Measurements from ENCODE around the gene DTHD1. TPM values are rescaled to one million over a fixed set of nuclear protein-coding genes. Genes with fewer than 3 reads are reported as not detected.
A peak's percentile ranks its signal among the peaks of the same experiment; 100 is the strongest.

Gene DTHD1
- total RNA-seq, 5 donors from 2014 or later (not counting 1 experiment from before 2014, with no cell fraction given), result 0.79 to 7.9 (median 2.5) TPM

DNA sequence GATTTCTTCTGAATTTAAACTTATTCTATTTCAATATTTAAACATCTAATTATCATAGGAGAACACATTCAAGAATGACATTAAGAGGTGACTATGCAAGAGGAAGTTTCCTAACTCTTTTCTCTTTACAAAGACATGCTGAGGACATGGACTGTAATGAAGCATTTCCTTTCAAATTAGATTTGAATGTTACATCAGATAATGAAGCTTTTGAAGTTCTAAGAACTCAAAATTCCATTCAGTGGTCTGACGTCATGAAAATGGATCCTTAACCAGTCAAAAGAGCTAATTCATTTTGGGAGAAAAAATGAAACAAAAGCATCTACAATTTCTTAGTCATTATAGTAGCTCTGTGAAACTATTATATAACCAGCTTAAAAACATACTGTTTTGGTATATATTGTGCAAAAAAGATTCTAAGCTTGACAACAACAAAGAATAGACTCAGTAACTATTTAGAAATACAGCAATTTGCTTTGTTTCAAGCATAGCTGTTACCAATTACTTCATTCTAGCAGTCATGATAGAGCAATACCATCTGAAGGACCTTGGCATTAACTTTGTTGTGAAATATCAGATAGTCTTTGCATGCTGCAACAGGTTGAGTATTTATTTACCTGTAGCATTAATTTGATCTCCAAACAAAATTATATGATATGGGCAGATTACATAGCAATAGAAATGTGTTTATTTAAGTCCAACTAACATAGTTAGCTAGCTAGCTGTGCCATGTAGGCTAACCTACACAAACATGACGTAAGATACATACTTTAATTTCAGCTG, 13.7 kb upstream of the DTHD1 start:
- Histone ChIP-seq H3K4me1 (ENCODE audit: control insufficient read depth in 1 of 2, extremely low read depth in 1 of 2, insufficient read depth in 2 of 2, low read length in 2 of 2) (peaks cover 8 to 21% of the 10 kb centered on the region in 2 experiments), H3K27me3 (replicated peaks in 1 of 2; ENCODE audit: control insufficient read depth in 2 of 2, extremely low read depth in 1 of 2, insufficient read depth in 2 of 2, low read length in 1 of 2) (no peaks in the 10 kb centered on the region), H3K9me3 (no peaks in the 10 kb centered on the region), H3K36me3 (ENCODE audit: control insufficient read depth in 2 of 2, extremely low read depth in 1 of 2, insufficient read depth in 1 of 2, low read length in 1 of 2) (no peaks in the 10 kb centered on the region), H3K4me3 (ENCODE audit: control insufficient read depth in 1 of 2, extremely low read depth in 1 of 2, low read length in 1 of 2) (no peak overlapping the region), H3K27ac (ENCODE audit: low read length) (peak overlapping the region; percentile 59)
- DNase-seq, result peak in 1 of 35 experiments; percentile 48
- Mint-ChIP-seq H3K4me1 (peaks cover 37 to 43% (median 41%) of the 10 kb centered on the region in 3 donors), H3K27ac (peak overlapping the region in 1 of 2 donors; percentile 25), H3K27me3 (no peaks in the 10 kb centered on the region), H3K4me3 (no peak overlapping the region), H3K9me3 (no peaks in the 10 kb centered on the region), H3K36me3 (no peaks in the 10 kb centered on the region)
- CTCF ChIA-PET, result interaction anchor here (0.8 to 1.6 kb wide), 9 partner anchors 9 to 132 kb away, joined by 3 to 10 read pairs (median 5); partner anchors contain the start of gene ARAP2 (in 1 of the 2)
- POLR2A ChIA-PET, result interaction anchor here (0.6 to 2.0 kb wide), 10 partner anchors 9 to 126 kb away, joined by 3 to 15 read pairs (median 4); partner anchors contain the start of gene ARAP2 (in 1 of the 2)
- peak in 1 of 4 experiments; percentile 21 for ATAC-seq (replicated peaks in 1 of 4)
- no CpG with 5 or more reads among the region's 2 CpGs for WGBS (ENCODE audit: insufficient coverage)

DNA sequence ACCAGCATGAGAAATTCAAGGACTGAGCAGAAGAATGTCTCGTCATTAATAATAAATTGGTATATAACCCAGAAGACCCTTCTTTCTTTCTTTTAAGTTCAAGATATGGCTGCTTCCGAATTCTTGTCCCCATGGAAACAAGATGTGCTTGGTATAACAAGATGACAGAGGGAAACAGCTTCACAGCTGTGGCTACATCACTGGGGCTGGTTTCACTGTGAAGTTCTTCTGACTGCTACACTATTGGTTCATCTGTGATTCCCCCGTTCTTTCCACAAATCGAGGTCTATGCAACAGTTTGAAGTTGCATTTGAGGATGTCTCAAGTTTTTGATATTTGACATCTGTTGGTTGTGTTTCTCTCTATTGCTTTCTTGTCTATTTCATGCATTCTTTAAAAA, 12.3 kb upstream of the DTHD1 start:
- H3K4me1 ChIP-seq (ENCODE audit: control insufficient read depth in 1 of 2, extremely low read depth in 1 of 2, insufficient read depth in 2 of 2, low read length in 2 of 2), result peaks cover 8 to 21% of the 10 kb centered on the region in 2 experiments
- no peak overlapping the region for H3K4me3 ChIP-seq (ENCODE audit: control insufficient read depth in 1 of 2, extremely low read depth in 1 of 2, low read length in 1 of 2)
- Mint-ChIP-seq H3K4me3 (peak overlapping the region in 1 of 3 donors; percentile 19), H3K4me1 (peaks cover 37 to 43% (median 43%) of the 10 kb centered on the region in 3 donors), H3K36me3 (no peaks in the 10 kb centered on the region), H3K9me3 (no peaks in the 10 kb centered on the region), H3K27ac (peak overlapping the region; percentile 75 to 78), H3K27me3 (no peaks in the 10 kb centered on the region)
- POLR2A ChIA-PET, result interaction anchor here in 1 of 2 donors (0.9 to 1.9 kb wide), 4 partner anchors 10 to 27 kb away, joined by 3 to 6 read pairs (median 4); partner anchors contain the start of gene ARAP2
- H3K27me3 ChIP-seq (replicated peaks in 1 of 2; ENCODE audit: control insufficient read depth in 2 of 2, extremely low read depth in 1 of 2, insufficient read depth in 2 of 2, low read length in 1 of 2), result no peaks in the 10 kb centered on the region
- ATAC-seq (replicated peaks in 1 of 4) (peak; percentile 52 to 97 (median 78)), DNase-seq (peak in 31 of 35 experiments; percentile 9 to 86 (median 51))
- CTCF ChIA-PET, result interaction anchor here in 1 of 2 donors (0.7 to 1.0 kb wide), 4 partner anchors 16 to 33 kb away, joined by 3 to 4 read pairs (median 4); partner anchors contain the start of gene ARAP2
- H3K36me3 ChIP-seq (ENCODE audit: control insufficient read depth in 2 of 2, extremely low read depth in 1 of 2, insufficient read depth in 1 of 2, low read length in 1 of 2), result no peaks in the 10 kb centered on the region
- peak overlapping the region; percentile 59 for H3K27ac ChIP-seq (ENCODE audit: low read length)
- no peaks in the 10 kb centered on the region for H3K9me3 ChIP-seq
- WGBS (ENCODE audit: insufficient coverage), result no CpG with 5 or more reads among the region's 4 CpGs

GRCh38 chr4:36269533-36270173, 11.8 kb upstream of the DTHD1 start:
- Mint-ChIP-seq H3K4me1 (peaks cover 36 to 40% (median 40%) of the 10 kb centered on the region in 3 donors), H3K4me3 (peak overlapping the region in 1 of 3 donors; percentile 19), H3K27me3 (no peaks in the 10 kb centered on the region), H3K9me3 (no peaks in the 10 kb centered on the region), H3K36me3 (no peaks in the 10 kb centered on the region), H3K27ac (peak overlapping the region; percentile 75 to 78)
- DNase-seq (no peak), ATAC-seq (replicated peaks in 1 of 4) (peak in 1 of 4 experiments; percentile 16)
- WGBS (ENCODE audit: insufficient coverage), result 89% methylated on average over 3 of the region's 5 CpGs
- peaks cover 8 to 21% of the 10 kb centered on the region in 2 experiments for H3K4me1 ChIP-seq (ENCODE audit: control insufficient read depth in 1 of 2, extremely low read depth in 1 of 2, insufficient read depth in 2 of 2, low read length in 2 of 2)
- H3K27me3 ChIP-seq (replicated peaks in 1 of 2; ENCODE audit: control insufficient read depth in 2 of 2, extremely low read depth in 1 of 2, insufficient read depth in 2 of 2, low read length in 1 of 2), result no peaks in the 10 kb centered on the region
- H3K9me3 ChIP-seq, result no peaks in the 10 kb centered on the region
- ChIA-PET POLR2A (interaction anchor here in 1 of 2 donors (0.7 to 1.4 kb wide), 4 partner anchors 12 to 28 kb away, joined by 3 to 4 read pairs (median 3); partner anchors contain the start of gene ARAP2), CTCF (interaction anchor here in 1 of 2 donors (0.7 to 1.0 kb wide), 3 partner anchors 15 to 33 kb away, joined by 3 to 4 read pairs (median 4); partner anchors contain the start of gene ARAP2)
- H3K36me3 ChIP-seq (ENCODE audit: control insufficient read depth in 2 of 2, extremely low read depth in 1 of 2, insufficient read depth in 1 of 2, low read length in 1 of 2), result no peaks in the 10 kb centered on the region
- H3K27ac ChIP-seq (ENCODE audit: low read length), result peak overlapping the region; percentile 59
- no peak overlapping the region for H3K4me3 ChIP-seq (ENCODE audit: control insufficient read depth in 1 of 2, extremely low read depth in 1 of 2, low read length in 1 of 2)

- Histone ChIP-seq H3K27ac (ENCODE audit: low read length) (no peak overlapping the region), H3K36me3 (ENCODE audit: control insufficient read depth in 2 of 2, extremely low read depth in 1 of 2, insufficient read depth in 1 of 2, low read length in 1 of 2) (no peaks in the 10 kb centered on the region), H3K9me3 (no peaks in the 10 kb centered on the region), H3K4me3 (ENCODE audit: control insufficient read depth in 1 of 2, extremely low read depth in 1 of 2, low read length in 1 of 2) (no peak overlapping the region), H3K4me1 (ENCODE audit: control insufficient read depth in 1 of 2, extremely low read depth in 1 of 2, insufficient read depth in 2 of 2, low read length in 2 of 2) (peaks cover 3 to 12% of the 10 kb centered on the region in 2 experiments), H3K27me3 (replicated peaks in 1 of 2; ENCODE audit: control insufficient read depth in 2 of 2, extremely low read depth in 1 of 2, insufficient read depth in 2 of 2, low read length in 1 of 2) (no peaks in the 10 kb centered on the region)
- Mint-ChIP-seq H3K36me3 (no peaks in the 10 kb centered on the region), H3K4me1 (peaks cover 16 to 30% (median 23%) of the 10 kb centered on the region in 3 donors), H3K27me3 (no peaks in the 10 kb centered on the region), H3K4me3 (no peak overlapping the region), H3K9me3 (no peaks in the 10 kb centered on the region), H3K27ac (no peak overlapping the region)
- CTCF ChIA-PET, result no interaction called here
- DNase-seq, result no peak
- WGBS (ENCODE audit: insufficient coverage), result 88% methylated on average over 4 of the region's 4 CpGs
- no peak for ATAC-seq (replicated peaks in 1 of 4)
- POLR2A ChIA-PET, result no interaction called here
These were observed 8.1 kb upstream of the DTHD1 start for GRCh38 chr4:36273276-36273675.

GRCh38 chr4:36274158-36274557, 7.3 kb upstream of the DTHD1 start:
- Histone ChIP-seq H3K4me3 (ENCODE audit: control insufficient read depth in 1 of 2, extremely low read depth in 1 of 2, low read length in 1 of 2) (no peak overlapping the region), H3K27ac (ENCODE audit: low read length) (no peak overlapping the region), H3K36me3 (ENCODE audit: control insufficient read depth in 2 of 2, extremely low read depth in 1 of 2, insufficient read depth in 1 of 2, low read length in 1 of 2) (no peaks in the 10 kb centered on the region), H3K27me3 (replicated peaks in 1 of 2; ENCODE audit: control insufficient read depth in 2 of 2, extremely low read depth in 1 of 2, insufficient read depth in 2 of 2, low read length in 1 of 2) (no peaks in the 10 kb centered on the region), H3K9me3 (no peaks in the 10 kb centered on the region), H3K4me1 (ENCODE audit: control insufficient read depth in 1 of 2, extremely low read depth in 1 of 2, insufficient read depth in 2 of 2, low read length in 2 of 2) (peaks cover 3 to 12% of the 10 kb centered on the region in 2 experiments)
- Mint-ChIP-seq H3K36me3 (no peaks in the 10 kb centered on the region), H3K27me3 (no peaks in the 10 kb centered on the region), H3K9me3 (no peaks in the 10 kb centered on the region), H3K4me1 (peaks cover 15 to 29% (median 20%) of the 10 kb centered on the region in 3 donors), H3K4me3 (no peak overlapping the region), H3K27ac (no peak overlapping the region)
- CTCF ChIA-PET, result no interaction called here
- POLR2A ChIA-PET, result no interaction called here
- WGBS (ENCODE audit: insufficient coverage), result no CpG with 5 or more reads among the region's 4 CpGs
- DNase-seq (no peak), ATAC-seq (replicated peaks in 1 of 4) (no peak)

- Histone ChIP-seq H3K36me3 (ENCODE audit: control insufficient read depth in 2 of 2, extremely low read depth in 1 of 2, insufficient read depth in 1 of 2, low read length in 1 of 2) (no peaks in the 10 kb centered on the region), H3K9me3 (no peaks in the 10 kb centered on the region), H3K27ac (ENCODE audit: low read length) (no peak overlapping the region), H3K4me3 (ENCODE audit: control insufficient read depth in 1 of 2, extremely low read depth in 1 of 2, low read length in 1 of 2) (no peak overlapping the region), H3K27me3 (replicated peaks in 1 of 2; ENCODE audit: control insufficient read depth in 2 of 2, extremely low read depth in 1 of 2, insufficient read depth in 2 of 2, low read length in 1 of 2) (no peaks in the 10 kb centered on the region), H3K4me1 (ENCODE audit: control insufficient read depth in 1 of 2, extremely low read depth in 1 of 2, insufficient read depth in 2 of 2, low read length in 2 of 2) (peaks cover 6% of the 10 kb centered on the region in 2 experiments)
- no peak for DNase-seq
- ATAC-seq (replicated peaks in 1 of 4), result no peak
- POLR2A ChIA-PET, result interaction anchor here in 1 of 2 donors (1.4 kb wide), 1 partner anchor 10 kb away, joined by 4 read pairs; no protein-coding TSS in a partner anchor
- Mint-ChIP-seq H3K4me3 (no peak overlapping the region), H3K27me3 (no peaks in the 10 kb centered on the region), H3K4me1 (peaks cover 12 to 41% (median 29%) of the 10 kb centered on the region in 3 donors), H3K36me3 (no peaks in the 10 kb centered on the region), H3K27ac (no peak overlapping the region), H3K9me3 (no peaks in the 10 kb centered on the region)
- WGBS (ENCODE audit: insufficient coverage), result 92% methylated on average over 2 of the region's 4 CpGs
- CTCF ChIA-PET, result no interaction called here
These were observed 3.9 kb upstream of the DTHD1 start for GRCh38 chr4:36277533-36277932.
